Motor neuron (in vitro differentiated cells): Measurements from ENCODE around the gene DSCAML1. TPM values are rescaled to one million over a fixed set of nuclear protein-coding genes. Genes with fewer than 3 reads are reported as not detected.

Source experiments
- ATAC-seq, 8 experiments: fragments of 200-7000 bp; cut with Tn5 transposase; replicated peaks in 6 of 8; 2 replicates each; pipeline ENCODE4 v1.8.0; 2021; ENCODE audit warnings: mild to moderate bottlenecking in 8 of 8, moderate library complexity in 8 of 8
- H3K27ac ChIP-seq, 2 donors: fragments of 250-450 bp; sonication (Bioruptor Pico); 2 replicates each; pipeline ENCODE4 v1.9.0; 2021; ENCODE audit warnings: antibody characterized with exemption in 2 of 2, mild to moderate bottlenecking in 2 of 2, moderate library complexity in 1 of 2
- H3K4me1 ChIP-seq, 2 donors: fragments of 250-450 bp; sonication (Bioruptor Pico); replicated peaks in 1 of 2; 2 replicates each; pipeline ENCODE4 v1.6.1; 2021; ENCODE audit warnings: antibody characterized with exemption in 2 of 2, mild to moderate bottlenecking in 2 of 2, moderate library complexity in 1 of 2
- H3K4me3 ChIP-seq, 5 donors: fragments of 250-450 bp; sonication (Bioruptor Pico); 2 replicates each; pipeline ENCODE4 v1.9.0; 2021; ENCODE audit warnings: antibody characterized with exemption in 5 of 5, mild to moderate bottlenecking in 5 of 5, moderate library complexity in 4 of 5
- WGBS, 10 experiments: fragments of 450-650 bp; shearing (Covaris generic); methylation state at CpG; one replicate each; pipeline ENCODE4 v1.0.0; 2022; 5-methylcytosine and 5-hydroxymethylcytosine counted together
- in situ Hi-C, 9 experiments: fragments of 400-800 bp; cut with MboI; loops; one replicate each; pipeline ENCODE4 v1.15.0; 2021; ENCODE audit warnings: low sequenced_read_pairs in 9 of 9, low pct_unique_long_range_greater_than_20kb in 2 of 9; ENCODE audit not compliant: unreplicated experiment in 9 of 9
- total RNA-seq, 8 experiments: library from RNA; unstranded; fragments of 300-600 nt; gene quantifications; 2 replicates each; pipeline versions ENCODE4 v1.2.3 to v1.2.4, GENCODE V29; 2022

The DSCAML1 gene
- total RNA-seq, 8 experiments from 2014 or later, result 0.08 to 0.71 (median 0.42) TPM; not detected in 2

- ATAC-seq, result peak in 1 of 8 experiments; percentile 65
- Histone ChIP-seq H3K27ac (no peak overlapping the region), H3K4me3 (no peak overlapping the region), H3K4me1 (peaks cover 53 to 65% of the 10 kb centered on the region in 2 donors)
- in situ Hi-C loops, result no loop called here
- 25 to 94% (median 79%) methylated on average over 1 to 15 of the region's 20 CpGs for WGBS, 10 experiments
These were observed 80.2 kb downstream of the DSCAML1 start for GRCh38 chr11:117716521-117717440.

GRCh38 chr11:117715801-117716200 is 81.2 kb downstream of the DSCAML1 start:
- Histone ChIP-seq H3K4me1 (peaks cover 53 to 72% of the 10 kb centered on the region in 2 donors), H3K4me3 (no peak overlapping the region), H3K27ac (no peak overlapping the region)
- in situ Hi-C loops, result no loop called here
- 20 to 83% (median 54%) methylated on average over 1 to 8 of the region's 8 CpGs; no CpG with 5 or more reads in 5 of the 10 experiments for WGBS, 10 experiments
- ATAC-seq, result peak in 1 of 8 experiments; percentile 2

- peak in 5 of 8 experiments; percentile 29 to 51 (median 34) for ATAC-seq
- in situ Hi-C loops, result no loop called here
- Histone ChIP-seq H3K4me3 (no peak overlapping the region), H3K27ac (no peak overlapping the region), H3K4me1 (peaks cover 44 to 60% of the 10 kb centered on the region in 2 donors)
- WGBS, 10 experiments, result 50 to 100% (median 80%) methylated on average over 1 to 2 of the region's 6 CpGs; no CpG with 5 or more reads in 5 of the 10 experiments
These were observed 83.5 kb downstream of the DSCAML1 start for GRCh38 chr11:117713538-117713991.

- 47 to 89% (median 66%) methylated on average over 1 to 12 of the region's 13 CpGs; no CpG with 5 or more reads in 3 of the 10 experiments for WGBS, 10 experiments
- Histone ChIP-seq H3K4me3 (no peak overlapping the region), H3K27ac (no peak overlapping the region), H3K4me1 (peaks cover 35 to 52% of the 10 kb centered on the region in 2 donors)
- ATAC-seq, result peak in 1 of 8 experiments; percentile 33
- in situ Hi-C loops, result no loop called here
These were observed 84.5 kb downstream of the DSCAML1 start for GRCh38 chr11:117712530-117712929.

GRCh38 chr11:117711331-117711730 is 85.7 kb downstream of the DSCAML1 start:
- WGBS, 10 experiments, result 48 to 95% (median 76%) methylated on average over 2 to 7 of the region's 7 CpGs; no CpG with 5 or more reads in 4 of the 10 experiments
- ATAC-seq, result no peak
- Histone ChIP-seq H3K4me3 (no peak overlapping the region), H3K4me1 (peaks cover 30 to 44% of the 10 kb centered on the region in 2 donors), H3K27ac (no peak overlapping the region)
- in situ Hi-C loops, result no loop called here

GRCh38 chr11:117710211-117710610 is 86.8 kb downstream of the DSCAML1 start:
- WGBS, 10 experiments, result 0 to 100% (median 92%) methylated on average over 1 to 4 of the region's 4 CpGs; no CpG with 5 or more reads in 1 of the 10 experiments
- Histone ChIP-seq H3K4me3 (no peak overlapping the region), H3K27ac (no peak overlapping the region), H3K4me1 (peaks cover 26 to 40% of the 10 kb centered on the region in 2 donors)
- ATAC-seq, result no peak
- in situ Hi-C loops, result no loop called here

- H3K4me3 ChIP-seq, result no peak overlapping the region
- in situ Hi-C loops, result no loop called here
- no peak for ATAC-seq
- WGBS, 10 experiments, result 52 to 93% (median 80%) methylated on average over 2 to 9 of the region's 12 CpGs; no CpG with 5 or more reads in 2 of the 10 experiments
- H3K27ac ChIP-seq, result no peak overlapping the region
- peaks cover 36 to 42% of the 10 kb centered on the region in 2 donors for H3K4me1 ChIP-seq
These were observed 90.6 kb downstream of the DSCAML1 start for GRCh38 chr11:117706322-117706814.

- Histone ChIP-seq H3K4me3 (no peak overlapping the region), H3K4me1 (peaks cover 37 to 42% of the 10 kb centered on the region in 2 donors), H3K27ac (no peak overlapping the region)
- no peak for ATAC-seq
- in situ Hi-C loops, result no loop called here
- WGBS, 10 experiments, result 53 to 100% (median 89%) methylated on average over 1 to 6 of the region's 6 CpGs; no CpG with 5 or more reads in 2 of the 10 experiments
These were observed 91.2 kb downstream of the DSCAML1 start for GRCh38 chr11:117705866-117706265.

GRCh38 chr11:117704395-117705100 is 92.5 kb downstream of the DSCAML1 start:
- Histone ChIP-seq H3K4me1 (peaks cover 37 to 42% of the 10 kb centered on the region in 2 donors), H3K27ac (no peak overlapping the region), H3K4me3 (no peak overlapping the region)
- ATAC-seq, result peak; percentile 19 to 95 (median 78)
- 0 to 55% (median 50%) methylated on average over 1 to 14 of the region's 24 CpGs; no CpG with 5 or more reads in 1 of the 10 experiments for WGBS, 10 experiments
- in situ Hi-C loops, result no loop called here

GRCh38 chr11:117702946-117703598 is 93.9 kb downstream of the DSCAML1 start:
- H3K4me1 ChIP-seq, result peaks cover 37 to 42% of the 10 kb centered on the region in 2 donors
- no peak overlapping the region for H3K4me3 ChIP-seq
- peak in 4 of 8 experiments; percentile 37 to 90 (median 73) for ATAC-seq
- WGBS, 10 experiments, result 0 to 80% (median 43%) methylated on average over 1 to 5 of the region's 7 CpGs; no CpG with 5 or more reads in 2 of the 10 experiments
- no peak overlapping the region for H3K27ac ChIP-seq
- in situ Hi-C loops, result no loop called here

GRCh38 chr11:117701781-117702180 is 95.2 kb downstream of the DSCAML1 start:
- Histone ChIP-seq H3K4me1 (peaks cover 39 to 43% of the 10 kb centered on the region in 2 donors), H3K4me3 (no peak overlapping the region), H3K27ac (no peak overlapping the region)
- WGBS, 10 experiments, result 40 to 89% (median 55%) methylated on average over 1 to 8 of the region's 9 CpGs; no CpG with 5 or more reads in 6 of the 10 experiments
- in situ Hi-C loops, result no loop called here
- no peak for ATAC-seq

- Histone ChIP-seq H3K27ac (no peak overlapping the region), H3K4me1 (peaks cover 45 to 46% of the 10 kb centered on the region in 2 donors), H3K4me3 (no peak overlapping the region)
- no peak for ATAC-seq
- in situ Hi-C loops, result no loop called here
- WGBS, 10 experiments, result 54 to 100% (median 95%) methylated on average over 1 to 5 of the region's 6 CpGs; no CpG with 5 or more reads in 4 of the 10 experiments
These were observed 96.5 kb downstream of the DSCAML1 start for GRCh38 chr11:117700551-117700950.
